NCI-H748 treated with DMSO at 0.1 percent for 48 hours (cell line): Measurements from ENCODE around the gene HSD11B1L.

ENCODE experiments used
- DNase-seq: peaks from one replicate; lab custom pipeline; 2025; lab: John Stamatoyannopoulos, UW

HSD11B1L gene

DNA sequence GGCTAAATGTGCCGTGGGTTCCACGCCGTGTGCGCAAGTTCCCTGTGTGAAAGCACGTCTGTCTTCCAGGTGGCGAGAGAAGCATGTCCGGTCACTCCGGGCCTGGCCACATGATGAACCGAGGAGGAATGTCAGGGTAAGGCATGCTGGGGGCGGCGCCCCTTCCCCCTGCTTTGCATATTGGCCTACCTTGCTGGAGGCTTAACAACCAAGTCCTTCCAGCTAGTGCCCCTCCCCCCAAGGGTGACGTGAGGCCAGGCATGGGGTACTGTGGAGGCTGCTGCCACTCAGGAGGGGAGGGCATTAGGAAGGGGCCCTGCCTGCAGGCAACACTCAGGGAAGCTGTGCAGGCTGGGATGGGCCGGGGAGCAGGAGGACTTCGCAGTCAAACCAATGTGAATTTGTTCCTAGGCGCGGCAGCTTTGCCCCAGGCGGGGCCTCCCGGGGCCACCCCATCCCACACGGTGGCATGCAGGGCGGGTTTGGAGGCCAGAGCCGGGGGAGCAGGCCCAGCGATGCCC lies 13.0 kb upstream of the HSD11B1L start:
- DNase-seq = no peak

- DNase-seq = no peak
Observed at GRCh38 chr19:5669212-5669611, 11.6 kb upstream of the HSD11B1L start.

DNA sequence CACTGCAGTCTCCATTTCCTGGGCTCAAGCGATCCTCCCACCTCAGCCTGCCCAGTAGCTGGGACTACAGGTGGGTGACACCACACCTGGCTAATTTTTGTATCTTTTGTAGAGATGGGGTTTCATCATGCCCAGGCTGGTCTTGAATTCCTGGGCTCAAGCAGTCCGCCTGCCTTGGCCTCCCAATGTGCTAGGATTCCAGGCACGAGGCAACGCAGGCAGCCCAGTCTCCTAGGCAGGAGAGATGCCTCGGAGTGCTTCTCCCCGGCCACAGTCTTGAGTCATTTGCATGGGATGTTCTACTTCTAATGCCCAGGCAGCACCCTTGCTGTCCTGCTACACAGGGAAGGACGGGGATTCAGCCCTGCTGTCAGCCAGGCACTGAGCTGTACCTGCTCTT lies 9.2 kb upstream of the HSD11B1L start:
- DNase-seq = no peak

GRCh38 chr19:5672708-5673459 lies 7.9 kb upstream of the HSD11B1L start:
- no peak for DNase-seq

DNA sequence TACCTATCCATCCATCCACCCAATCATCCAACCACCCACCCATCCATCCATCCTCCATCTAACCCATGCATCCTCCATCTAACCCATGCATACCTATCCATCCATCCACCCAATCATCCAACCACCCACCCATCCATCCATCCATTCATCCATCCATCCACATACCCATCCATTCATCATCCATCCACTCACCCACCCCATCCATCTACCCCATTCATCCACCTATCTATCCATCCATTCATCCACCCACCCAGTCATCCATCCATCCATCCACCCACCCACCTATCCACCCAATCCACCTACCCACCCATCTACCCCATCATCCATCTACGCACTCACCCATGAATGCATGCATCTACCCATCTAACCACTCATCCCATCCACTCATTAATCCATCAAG lies 7.1 kb upstream of the HSD11B1L start:
- DNase-seq = no peak

GRCh38 chr19:5674714-5675113 lies 6.1 kb upstream of the HSD11B1L start:
- DNase-seq = no peak

DNA sequence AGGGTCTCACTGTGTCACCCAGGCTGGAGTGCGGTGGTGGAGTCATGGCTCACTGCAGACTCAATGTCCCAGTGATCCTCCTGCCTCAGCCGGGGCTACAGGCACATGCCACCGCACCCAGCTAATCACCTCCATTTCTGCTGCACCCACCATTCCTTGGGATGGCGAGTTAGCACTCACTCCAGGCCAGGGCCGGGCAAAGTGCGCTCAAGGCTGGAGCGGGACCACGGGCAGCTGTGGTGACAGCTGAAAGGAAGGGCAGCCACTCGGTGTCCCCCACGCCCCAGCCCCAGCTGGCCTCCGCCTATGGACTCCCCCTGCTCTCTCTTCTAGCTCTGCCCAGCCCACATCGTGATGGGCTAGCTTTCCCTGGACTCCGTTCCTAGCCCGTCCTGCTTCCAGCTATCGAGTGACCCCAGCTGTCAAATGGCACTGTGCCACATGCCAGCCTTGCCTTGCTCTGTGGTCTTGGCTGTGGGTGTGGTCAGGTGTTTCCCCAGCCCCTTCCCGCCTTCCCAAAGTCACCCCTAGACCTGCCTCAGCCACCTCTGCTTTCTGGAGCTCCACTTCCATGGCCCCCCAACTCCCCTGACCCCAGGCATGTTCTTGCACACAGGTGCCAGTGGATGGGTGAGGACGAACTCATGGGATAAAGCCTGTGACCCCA lies 4.6 kb upstream of the HSD11B1L start:
- DNase-seq = no peak

DNA sequence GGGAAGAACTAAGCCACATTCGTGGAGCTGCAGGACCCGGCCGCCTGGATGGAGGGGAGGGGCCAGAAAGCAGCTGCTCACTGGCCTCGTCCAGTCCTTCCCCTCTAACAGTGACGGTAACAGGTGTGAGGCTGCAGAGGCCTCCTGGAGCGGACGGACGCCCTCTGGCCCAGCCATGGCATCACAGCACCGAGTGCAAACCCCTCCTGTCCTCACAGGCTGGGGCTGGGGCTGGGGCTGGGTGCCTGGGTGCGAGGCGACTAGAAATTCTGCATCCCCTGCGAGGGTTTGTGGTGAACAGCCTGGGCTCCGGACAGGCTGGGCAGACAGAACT lies 4.1 kb upstream of the HSD11B1L start:
- no peak for DNase-seq

DNA sequence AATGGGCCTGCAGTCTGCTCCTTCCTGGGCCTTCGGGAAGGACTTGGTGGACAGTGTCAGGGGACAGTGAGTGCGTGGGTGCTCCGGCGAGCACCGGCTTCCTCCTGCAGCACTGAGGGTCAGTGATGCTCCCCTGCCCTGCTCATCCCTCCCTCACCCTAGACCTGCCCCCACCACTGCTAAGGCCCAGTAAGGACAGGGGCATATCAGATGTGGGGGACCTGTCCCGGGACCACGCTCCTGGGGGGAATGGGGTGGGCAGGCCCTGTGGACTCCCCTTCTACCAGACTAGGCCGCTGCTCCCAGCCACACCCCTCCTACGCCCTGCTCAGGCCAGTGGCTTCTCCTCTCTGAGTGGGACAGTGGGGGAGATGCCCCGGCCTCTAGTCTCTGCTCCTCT lies 3.7 kb upstream of the HSD11B1L start:
- no peak for DNase-seq

GRCh38 chr19:5677580-5677979 lies 3.2 kb upstream of the HSD11B1L start:
- DNase-seq = no peak

GRCh38 chr19:5678071-5678718 lies 2.6 kb upstream of the HSD11B1L start:
- no peak for DNase-seq

DNA sequence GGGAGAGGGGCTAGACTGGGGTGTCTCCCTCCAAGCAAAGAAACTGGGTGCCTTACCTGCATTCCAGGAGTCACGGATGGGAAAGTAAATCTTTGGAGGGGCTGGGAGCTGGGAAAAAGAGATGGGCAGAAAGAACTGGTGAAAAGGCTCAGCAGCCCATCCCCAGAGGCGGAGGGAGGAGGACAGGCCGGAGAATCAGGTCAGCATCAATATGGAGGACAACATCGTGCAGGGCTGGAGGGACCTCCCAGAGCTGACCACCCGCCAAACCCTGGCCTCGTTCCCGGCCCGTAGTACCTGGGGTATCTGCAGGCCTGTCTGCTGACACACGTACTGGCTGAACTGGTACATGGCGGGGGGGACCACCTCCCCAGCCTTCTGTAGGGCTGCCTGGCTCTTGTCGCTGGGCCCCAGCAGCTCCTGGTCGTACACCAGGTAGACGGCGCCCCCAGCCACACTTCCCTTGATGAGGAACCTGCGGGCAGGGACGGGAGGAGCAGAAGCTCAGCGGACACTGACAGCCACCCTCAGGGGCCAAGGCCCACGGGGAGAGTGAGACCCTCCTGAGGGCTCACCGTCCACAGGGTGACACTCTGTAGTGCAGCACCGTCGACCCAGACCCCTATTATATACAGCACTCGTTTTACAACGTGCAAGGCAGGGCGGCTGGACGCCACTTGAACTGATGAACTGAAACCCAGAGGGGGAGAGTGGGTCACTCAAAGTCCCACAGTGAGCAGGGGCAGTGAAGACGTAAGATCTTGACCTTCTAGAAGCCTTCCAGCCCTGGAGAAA lies 1.3 kb upstream of the HSD11B1L start:
- no peak for DNase-seq

GRCh38 chr19:5680084-5680436 lies 767 bp upstream of the HSD11B1L start:
- no peak for DNase-seq

- no peak for DNase-seq
Observed at GRCh38 chr19:5681391-5682106, 722 bp downstream of the HSD11B1L start.

- no peak for DNase-seq
Observed at GRCh38 chr19:5682107-5682482, 1.3 kb downstream of the HSD11B1L start.

- no peak for DNase-seq
Observed at GRCh38 chr19:5683177-5683886, 2.5 kb downstream of the HSD11B1L start.

GRCh38 chr19:5684694-5685430 lies 4.0 kb downstream of the HSD11B1L start:
- no peak for DNase-seq

- no peak for DNase-seq
Observed at GRCh38 chr19:5686326-5686646, 5.5 kb downstream of the HSD11B1L start.

DNA sequence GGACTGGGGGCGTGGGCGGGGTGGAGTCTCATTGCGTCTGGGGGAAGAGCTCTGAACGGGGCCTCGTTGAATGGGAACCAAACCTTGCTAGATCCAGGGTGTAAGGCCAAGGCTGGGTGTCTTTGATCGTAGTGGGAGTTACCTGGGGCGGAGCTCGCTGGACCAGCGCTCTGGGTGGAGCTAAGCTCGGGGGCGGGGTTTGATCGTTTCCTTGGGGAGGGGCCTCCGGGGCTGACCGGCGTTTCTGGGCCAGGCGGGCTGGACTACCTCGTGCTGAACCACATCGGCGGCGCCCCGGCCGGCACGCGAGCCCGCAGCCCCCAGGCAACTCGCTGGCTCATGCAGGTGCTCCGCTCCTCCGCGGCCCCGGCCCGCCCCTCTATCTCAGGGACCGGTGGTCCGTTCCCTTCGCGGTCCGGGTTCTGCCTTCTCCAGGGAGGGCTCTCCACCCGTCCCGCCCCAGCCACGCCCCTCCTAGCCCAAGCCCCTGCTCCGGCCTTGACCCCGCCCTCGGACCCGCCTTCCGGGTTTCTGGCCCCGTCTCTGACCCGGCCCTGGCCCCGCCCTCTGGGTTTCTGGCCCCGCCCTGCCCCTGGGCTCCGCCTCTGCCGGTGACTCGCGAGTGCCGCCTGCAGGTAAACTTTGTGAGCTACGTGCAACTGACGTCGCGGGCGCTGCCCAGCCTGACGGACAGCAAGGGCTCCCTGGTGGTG lies 6.0 kb downstream of the HSD11B1L start:
- DNase-seq = peak; percentile 59
